NCI-H1105 treated with DMSO at 0.1 percent for 48 hours (cell line): ENCODE data around the gene HS3ST3A1.
"Not testable (repeated sequence)": the region's sequence is repeated elsewhere in the genome, so short reads cannot be mapped to it uniquely, and the experiment has no call there.

Experiments used
- DNase-seq: peaks from one replicate; lab custom pipeline; 2025; lab: John Stamatoyannopoulos, UW

HS3ST3A1 gene

DNA sequence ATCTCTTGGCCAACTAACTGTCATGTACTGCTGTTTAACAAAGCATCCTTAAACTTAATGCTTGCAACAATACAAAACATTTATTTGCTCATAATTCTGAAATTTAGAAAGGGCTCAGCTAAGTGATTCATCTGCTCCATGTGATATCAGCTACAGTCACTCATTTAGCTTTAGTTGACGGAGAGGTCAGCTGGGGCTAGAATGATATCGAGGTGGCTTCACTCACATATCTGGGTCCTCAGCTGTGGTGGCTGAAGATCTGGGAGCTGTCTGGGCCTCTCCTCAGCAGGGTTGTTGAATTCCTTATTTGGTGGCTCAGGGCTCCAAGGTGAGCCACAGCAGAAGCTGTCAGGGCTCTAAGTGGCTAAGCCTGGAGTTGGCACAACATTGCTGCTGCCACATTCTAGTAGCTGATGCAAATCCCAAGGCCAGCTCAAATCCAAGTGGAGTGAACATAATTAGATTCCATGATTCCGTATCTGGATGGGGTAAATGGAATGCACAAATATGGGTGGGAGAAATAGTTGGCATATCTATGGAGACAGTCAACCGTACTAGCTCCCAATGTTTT lies 62.8 kb downstream of the HS3ST3A1 start:
- DNase-seq = no peak

DNA sequence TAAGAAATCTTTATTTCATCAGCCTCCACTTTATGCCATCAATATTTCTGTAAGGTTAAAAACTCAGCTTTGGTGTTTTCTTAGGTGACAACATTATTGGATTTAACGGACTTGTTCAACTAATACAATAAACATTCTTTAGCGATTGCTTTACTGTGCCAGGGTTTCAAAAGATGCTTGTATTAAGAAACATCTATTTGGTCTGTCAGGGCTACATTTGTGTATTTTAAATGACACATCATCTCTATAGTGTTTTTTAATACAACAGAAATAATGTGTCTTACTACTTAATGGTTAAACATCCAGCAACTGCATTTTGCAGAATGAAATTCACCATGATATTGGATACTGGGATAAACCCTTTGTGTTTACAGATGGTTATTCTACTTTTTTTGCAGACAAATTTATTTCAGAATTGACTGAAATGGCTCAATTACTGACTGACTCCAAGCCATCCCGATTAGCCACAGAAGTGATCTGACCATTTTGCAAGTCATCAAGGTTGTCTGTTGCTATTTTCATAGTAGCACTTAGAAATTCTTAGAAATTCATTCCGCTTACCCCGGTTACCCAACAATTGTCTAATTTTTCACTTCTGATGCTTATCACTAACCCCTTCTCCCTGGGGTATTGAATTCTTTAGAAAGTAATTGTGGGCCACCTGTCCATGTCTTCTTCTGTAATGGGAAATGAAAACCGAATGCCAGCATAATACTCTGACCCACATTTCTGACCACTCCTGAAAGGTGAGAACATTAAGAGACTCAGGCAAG lies 63.7 kb downstream of the HS3ST3A1 start:
- DNase-seq = no peak

GRCh38 chr17:13537167-13537731 lies 64.5 kb downstream of the HS3ST3A1 start:
- no peak for DNase-seq

DNA sequence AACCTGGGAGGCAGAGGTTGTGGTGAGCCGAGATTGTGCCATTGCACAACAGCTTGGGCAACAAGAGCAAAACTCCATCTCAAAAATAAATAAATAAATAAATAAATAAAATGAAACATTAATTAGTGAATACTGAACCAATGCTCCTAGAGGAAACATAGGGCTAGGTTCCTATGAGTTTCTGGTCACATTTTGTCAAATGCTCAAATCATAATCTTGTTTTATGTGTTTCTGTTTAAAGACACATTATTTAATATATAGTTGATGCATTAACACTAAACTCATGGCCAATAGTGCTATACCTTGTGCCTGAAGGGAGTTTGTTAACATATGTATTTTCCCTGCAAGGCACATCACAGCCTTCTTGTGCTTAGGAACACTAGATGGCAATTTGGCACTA lies 66.8 kb downstream of the HS3ST3A1 start:
- no peak for DNase-seq

- DNase-seq = no peak
These were observed 70.0 kb downstream of the HS3ST3A1 start for GRCh38 chr17:13531721-13532120.

GRCh38 chr17:13525876-13526275 lies 75.9 kb downstream of the HS3ST3A1 start:
- no peak for DNase-seq

- DNase-seq = no peak
These were observed 78.6 kb downstream of the HS3ST3A1 start for GRCh38 chr17:13523164-13523563.

- no peak for DNase-seq
These were observed 79.0 kb downstream of the HS3ST3A1 start for GRCh38 chr17:13522749-13523148.

DNA sequence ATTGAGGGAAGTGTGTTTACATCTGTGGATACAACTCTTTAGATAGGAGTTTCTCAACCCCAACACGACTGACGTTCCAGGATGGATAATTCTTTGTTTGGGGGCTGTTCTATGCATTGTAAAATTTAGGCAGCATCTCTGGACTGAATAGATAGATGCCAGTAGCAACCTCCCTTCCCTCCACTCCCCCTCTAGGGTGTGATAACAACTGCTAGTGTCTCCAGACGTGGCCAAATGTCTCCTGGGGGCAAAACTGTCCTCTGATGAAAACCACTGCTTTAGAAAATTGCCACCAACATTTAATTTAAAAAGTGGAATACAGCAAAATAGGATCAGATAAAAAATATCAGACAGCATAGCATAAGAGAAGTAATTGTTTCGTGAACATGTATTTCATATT lies 79.9 kb downstream of the HS3ST3A1 start:
- no peak for DNase-seq

- DNase-seq = no peak
These were observed 80.7 kb downstream of the HS3ST3A1 start for GRCh38 chr17:13520899-13521572.

DNA sequence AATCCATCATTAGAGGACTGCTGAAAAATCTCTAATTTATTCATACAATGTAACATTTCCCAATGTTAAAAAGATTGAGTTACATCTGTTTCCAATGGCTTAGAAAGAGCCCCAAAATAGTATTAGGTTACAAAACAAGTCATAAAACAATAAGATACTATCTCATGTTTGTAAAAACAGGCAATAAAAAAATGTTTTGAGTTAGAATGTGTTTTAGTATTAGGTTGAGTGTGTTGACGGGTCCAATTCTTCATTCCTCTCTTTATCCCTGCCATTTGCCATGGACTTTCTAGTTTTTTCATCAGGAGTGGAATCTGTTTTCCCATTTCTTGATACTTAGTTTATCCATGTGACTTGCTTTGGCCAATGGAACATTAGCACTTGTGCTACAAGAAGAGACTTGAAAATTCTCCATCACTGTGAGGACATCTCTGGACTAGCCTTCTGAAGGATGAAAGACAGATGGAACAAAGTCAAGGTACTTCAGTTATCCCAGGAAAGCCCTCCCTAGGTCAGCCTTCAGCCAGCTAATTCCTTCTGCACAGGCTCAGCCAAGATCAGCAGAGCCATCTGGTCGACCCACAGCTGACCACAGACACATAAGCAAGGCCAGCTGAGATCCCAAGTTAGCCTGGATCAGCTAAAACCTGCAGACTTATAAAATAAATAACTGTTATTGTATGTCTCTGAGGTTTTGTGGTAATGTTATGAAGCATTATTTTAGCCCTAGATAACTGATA lies 83.3 kb downstream of the HS3ST3A1 start:
- DNase-seq = no peak

DNA sequence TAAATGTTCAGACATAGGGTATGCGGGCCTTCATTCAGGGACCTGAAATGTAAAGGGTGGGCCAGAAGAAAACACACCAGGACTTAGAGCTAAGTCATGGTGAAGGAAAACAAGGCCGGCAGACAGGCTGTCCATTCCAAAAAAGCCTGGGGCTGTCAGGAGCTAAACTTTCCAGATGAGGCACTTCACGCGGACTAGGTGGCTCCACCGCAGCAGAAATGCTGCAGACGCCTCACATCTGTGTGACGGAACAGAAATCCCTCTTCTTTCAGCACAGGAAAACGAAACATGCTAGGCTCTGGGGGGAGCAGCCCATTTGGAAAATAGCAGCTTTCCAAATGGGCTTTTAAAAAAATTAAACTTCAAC lies 88.7 kb downstream of the HS3ST3A1 start:
- DNase-seq = no peak

GRCh38 chr17:13510062-13510461 lies 91.7 kb downstream of the HS3ST3A1 start:
- DNase-seq = no peak

DNA sequence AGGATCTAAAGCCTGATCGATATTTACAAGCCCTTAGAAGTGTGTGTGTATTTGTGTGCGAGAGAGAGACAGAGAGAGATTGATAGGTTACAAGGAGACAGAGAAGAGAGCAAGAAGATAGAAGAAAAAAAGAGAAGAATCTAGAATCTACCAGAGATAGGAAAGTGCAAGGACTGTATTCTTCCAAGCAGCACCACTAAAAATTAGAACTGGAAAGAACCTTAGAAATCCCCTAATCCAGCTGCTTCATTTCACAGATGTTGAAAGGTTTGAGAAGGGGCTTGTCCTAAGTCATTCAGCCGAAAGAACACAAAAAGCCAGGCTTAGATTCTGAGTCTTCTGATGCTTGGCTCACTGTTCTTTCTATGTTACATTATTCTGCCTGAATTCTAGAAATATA lies 92.2 kb downstream of the HS3ST3A1 start:
- DNase-seq = no peak

DNA sequence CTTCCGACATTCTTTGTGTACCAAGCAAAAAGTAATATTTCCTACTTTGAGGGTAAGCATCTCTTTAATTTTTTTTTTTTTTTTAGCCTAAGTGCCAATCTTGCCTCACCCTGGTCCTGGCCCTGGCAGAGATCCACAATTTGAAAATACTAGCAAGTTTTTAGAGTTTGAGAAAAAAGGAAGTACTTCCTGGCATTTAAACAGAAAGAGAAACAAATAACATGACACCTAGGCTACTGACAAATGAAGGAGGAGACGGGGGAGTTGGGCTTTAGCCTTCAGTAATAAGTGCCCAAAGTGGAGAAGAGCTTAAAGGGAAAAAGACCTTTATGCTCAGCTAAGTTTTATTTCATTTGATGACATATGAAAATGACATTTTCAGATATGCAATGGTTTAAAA lies 92.8 kb downstream of the HS3ST3A1 start:
- DNase-seq = no peak

- no peak for DNase-seq
These were observed 98.2 kb downstream of the HS3ST3A1 start for GRCh38 chr17:13503526-13503925.

DNA sequence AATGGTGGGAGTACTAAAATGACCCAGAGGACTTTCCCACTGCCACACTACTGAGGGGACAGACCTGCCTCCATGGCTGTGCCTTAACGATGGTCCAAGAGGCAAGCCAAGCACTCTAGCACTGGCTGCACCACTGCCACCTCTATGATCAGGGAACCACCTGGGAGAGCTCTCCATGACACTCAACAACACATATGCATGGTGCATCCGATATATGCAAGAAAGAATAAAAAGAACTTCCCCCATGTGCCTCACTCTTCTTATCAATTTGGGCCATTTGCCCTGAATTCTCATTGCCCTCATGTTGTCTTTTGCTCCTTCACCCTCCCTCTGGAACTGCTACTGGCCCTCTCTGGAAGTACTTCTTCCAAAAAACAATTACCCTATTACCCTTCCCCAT lies 99.5 kb downstream of the HS3ST3A1 start:
- no peak for DNase-seq

- no peak for DNase-seq
These were observed 100.8 kb downstream of the HS3ST3A1 start for GRCh38 chr17:13500947-13501346.

DNA sequence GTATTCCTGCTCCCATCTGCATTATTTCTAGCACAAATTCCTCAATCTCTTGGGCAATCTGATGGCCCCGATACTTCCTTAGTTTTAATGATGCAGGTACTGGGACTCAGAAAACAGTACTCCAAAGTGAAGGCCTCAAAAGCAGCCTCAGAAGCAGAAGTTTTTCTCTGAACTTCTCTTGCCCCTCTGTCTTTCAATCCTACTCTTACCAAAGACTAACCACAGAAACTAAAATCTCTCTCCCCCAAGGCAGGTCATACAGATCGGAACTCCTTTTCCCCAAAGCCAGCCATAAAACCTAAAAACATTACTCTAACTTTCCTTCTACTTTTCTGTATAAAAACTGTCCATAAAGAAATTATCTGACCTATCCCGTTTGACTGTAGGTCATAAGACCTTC lies 103.5 kb downstream of the HS3ST3A1 start:
- no peak for DNase-seq

DNA sequence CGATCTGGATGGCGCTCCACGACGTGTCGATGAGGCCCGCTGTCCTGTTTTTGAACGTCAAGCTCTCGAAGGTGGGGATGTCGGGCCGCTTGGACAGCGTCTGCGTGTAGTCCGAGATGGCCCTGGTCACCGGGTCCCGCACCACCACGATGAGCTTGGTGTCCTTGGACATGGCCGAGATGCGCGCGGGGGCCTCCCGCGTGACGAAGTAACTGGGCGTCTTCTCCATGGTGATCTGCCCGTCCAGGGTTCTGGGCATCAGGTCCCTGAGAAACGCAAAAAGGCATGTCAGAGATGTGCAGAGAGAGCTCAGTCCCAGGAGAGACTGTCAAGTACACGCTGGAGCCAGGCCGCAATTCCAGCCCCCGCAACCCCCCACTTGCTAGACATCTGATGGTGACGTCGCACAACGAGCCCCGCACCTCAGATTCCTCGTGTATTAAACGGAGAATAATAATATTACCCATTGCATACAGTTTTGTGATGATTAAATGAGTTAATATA lies 105.1 kb downstream of the HS3ST3A1 start:
- not testable (repeated sequence) for DNase-seq

- DNase-seq = no peak
These were observed 106.3 kb downstream of the HS3ST3A1 start for GRCh38 chr17:13495423-13495822.

GRCh38 chr17:13492737-13493122 lies 109.0 kb downstream of the HS3ST3A1 start:
- no peak for DNase-seq
